Nephron progenitor cell (in vitro differentiated cells): Measurements from ENCODE around the gene SLC39A12.

Source experiments
- DNase-seq: peaks from one replicate; pipeline ENCODE4 v3.0.0; 2021
- H3K27ac Mint-ChIP-seq: 2 replicates; pipeline ENCODE4 v1.8.0; 2021; ENCODE audit warnings: mild to moderate bottlenecking, moderate library complexity, mixed read lengths
- H3K27me3 Mint-ChIP-seq: 2 replicates; pipeline ENCODE4 v1.8.0; 2021; ENCODE audit warnings: mild to moderate bottlenecking, low read depth, mixed read lengths; ENCODE audit not compliant: poor library complexity
- H3K36me3 Mint-ChIP-seq: 2 replicates; pipeline ENCODE4 v1.8.0; 2021; ENCODE audit warnings: low read depth, mixed read lengths
- H3K4me1 Mint-ChIP-seq: 2 replicates; pipeline ENCODE4 v1.8.0; 2021; ENCODE audit warnings: mixed read lengths
- H3K4me3 Mint-ChIP-seq: 2 replicates; pipeline ENCODE4 v1.8.0; 2021; ENCODE audit warnings: mild to moderate bottlenecking, moderate library complexity, mixed read lengths
- H3K9me3 Mint-ChIP-seq: 2 replicates; pipeline ENCODE4 v1.8.0; 2021; ENCODE audit warnings: mild to moderate bottlenecking, moderate library complexity, mixed read lengths
- TF ChIP-seq, protein P1 (sequence below): fragments of 200-600 bp; sonication (generic); IDR thresholded peaks from 2 replicates; pipeline ENCODE4 v1.5.0; 2021; ENCODE audit warnings: antibody characterized with exemption

SLC39A12 gene

DNA sequence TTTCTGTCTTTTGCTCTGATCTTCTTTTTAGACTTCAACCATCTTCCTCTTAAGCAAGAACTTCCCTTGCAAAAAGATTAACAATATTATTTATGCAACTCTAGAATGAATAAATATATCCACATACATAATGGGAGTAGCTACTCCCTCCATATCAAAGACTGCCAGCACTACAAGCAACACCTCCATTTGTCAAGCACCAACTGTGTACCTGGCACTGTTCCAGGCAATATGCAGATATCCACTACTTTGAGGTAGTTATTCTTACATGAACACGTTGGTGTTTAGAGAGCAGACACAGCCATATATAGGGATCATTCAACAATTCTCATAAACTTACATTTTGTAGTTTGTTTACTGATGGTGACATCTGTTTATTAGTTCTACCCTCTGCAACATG lies 104.9 kb downstream of the SLC39A12 start:
- Mint-ChIP-seq H3K27me3 (no peaks in the 10 kb centered on the region), H3K27ac (no peak overlapping the region), H3K36me3 (no peaks in the 10 kb centered on the region), H3K4me1 (peaks cover 6% of the 10 kb centered on the region), H3K4me3 (no peak overlapping the region), H3K9me3 (peaks cover 12% of the 10 kb centered on the region)
- DNase-seq: no peak
- TF ChIP-seq, protein P1, sequence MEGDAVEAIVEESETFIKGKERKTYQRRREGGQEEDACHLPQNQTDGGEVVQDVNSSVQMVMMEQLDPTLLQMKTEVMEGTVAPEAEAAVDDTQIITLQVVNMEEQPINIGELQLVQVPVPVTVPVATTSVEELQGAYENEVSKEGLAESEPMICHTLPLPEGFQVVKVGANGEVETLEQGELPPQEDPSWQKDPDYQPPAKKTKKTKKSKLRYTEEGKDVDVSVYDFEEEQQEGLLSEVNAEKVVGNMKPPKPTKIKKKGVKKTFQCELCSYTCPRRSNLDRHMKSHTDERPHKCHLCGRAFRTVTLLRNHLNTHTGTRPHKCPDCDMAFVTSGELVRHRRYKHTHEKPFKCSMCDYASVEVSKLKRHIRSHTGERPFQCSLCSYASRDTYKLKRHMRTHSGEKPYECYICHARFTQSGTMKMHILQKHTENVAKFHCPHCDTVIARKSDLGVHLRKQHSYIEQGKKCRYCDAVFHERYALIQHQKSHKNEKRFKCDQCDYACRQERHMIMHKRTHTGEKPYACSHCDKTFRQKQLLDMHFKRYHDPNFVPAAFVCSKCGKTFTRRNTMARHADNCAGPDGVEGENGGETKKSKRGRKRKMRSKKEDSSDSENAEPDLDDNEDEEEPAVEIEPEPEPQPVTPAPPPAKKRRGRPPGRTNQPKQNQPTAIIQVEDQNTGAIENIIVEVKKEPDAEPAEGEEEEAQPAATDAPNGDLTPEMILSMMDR: no peak

DNA sequence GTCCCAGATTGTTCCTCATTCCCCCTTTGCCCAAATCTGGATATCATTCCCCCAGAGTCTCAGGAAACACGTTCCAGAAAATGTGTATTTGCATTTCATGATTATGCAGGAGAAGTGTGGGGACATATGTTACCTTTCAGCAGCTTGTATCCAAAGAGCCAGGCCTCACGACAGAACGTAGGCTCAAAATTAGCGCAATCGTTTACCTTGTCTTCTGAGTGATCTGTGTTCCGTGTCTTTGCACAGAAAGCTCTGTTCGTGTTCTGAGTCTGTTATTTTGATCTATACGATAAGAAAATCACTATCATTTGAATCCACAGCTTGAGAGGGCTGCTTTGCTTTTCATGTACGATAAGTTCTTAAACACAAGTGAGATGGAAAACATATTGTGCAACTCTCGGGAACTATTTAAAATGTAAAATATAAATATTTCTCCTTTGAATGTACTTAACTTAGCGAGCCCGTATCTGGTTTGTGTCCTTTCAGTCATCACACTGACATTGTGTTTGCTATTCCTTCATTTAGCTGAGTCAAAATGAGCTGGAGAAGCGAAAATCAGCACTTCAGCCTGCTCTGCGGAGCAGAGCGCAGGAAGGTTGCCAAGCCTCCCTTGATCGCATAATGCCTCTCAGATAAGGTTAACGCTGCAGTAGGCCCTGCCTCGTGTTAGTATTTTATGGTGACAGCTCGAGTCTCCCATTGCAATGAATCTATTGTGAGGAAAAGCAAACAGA lies 108.3 kb downstream of the SLC39A12 start:
- DNase-seq: no peak
- Mint-ChIP-seq H3K27ac (no peak overlapping the region), H3K27me3 (no peaks in the 10 kb centered on the region), H3K9me3 (peaks cover 3% of the 10 kb centered on the region), H3K36me3 (no peaks in the 10 kb centered on the region), H3K4me1 (peaks cover 6% of the 10 kb centered on the region), H3K4me3 (no peak overlapping the region)
- TF ChIP-seq, protein P1: no peak

DNA sequence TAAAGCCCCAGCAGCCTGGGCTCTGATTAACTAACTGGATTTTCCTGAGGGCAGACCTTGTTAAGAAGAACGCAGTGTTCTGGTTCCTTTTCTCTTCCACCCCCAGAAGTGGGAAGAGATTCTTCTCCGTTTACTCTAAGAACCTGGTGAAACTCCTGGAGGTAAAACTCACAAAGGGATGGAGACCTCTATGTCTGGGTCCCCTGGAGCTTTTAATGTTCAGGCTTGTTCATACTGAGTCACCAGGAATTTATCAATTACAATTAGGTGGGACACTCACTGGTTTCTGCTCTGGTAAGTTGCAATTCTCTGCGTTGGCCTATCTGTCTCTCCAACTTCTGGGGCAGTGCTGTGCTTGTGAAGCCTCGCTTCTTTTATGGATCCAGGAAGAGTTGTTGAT lies 115.2 kb downstream of the SLC39A12 start:
- H3K27ac Mint-ChIP-seq: no peak overlapping the region
- TF ChIP-seq, protein P1: no peak
- peaks cover 3% of the 10 kb centered on the region for H3K9me3 Mint-ChIP-seq
- H3K4me3 Mint-ChIP-seq: no peak overlapping the region
- no peaks in the 10 kb centered on the region for H3K36me3 Mint-ChIP-seq
- H3K4me1 Mint-ChIP-seq: no peaks in the 10 kb centered on the region
- H3K27me3 Mint-ChIP-seq: no peaks in the 10 kb centered on the region
- DNase-seq: no peak

DNA sequence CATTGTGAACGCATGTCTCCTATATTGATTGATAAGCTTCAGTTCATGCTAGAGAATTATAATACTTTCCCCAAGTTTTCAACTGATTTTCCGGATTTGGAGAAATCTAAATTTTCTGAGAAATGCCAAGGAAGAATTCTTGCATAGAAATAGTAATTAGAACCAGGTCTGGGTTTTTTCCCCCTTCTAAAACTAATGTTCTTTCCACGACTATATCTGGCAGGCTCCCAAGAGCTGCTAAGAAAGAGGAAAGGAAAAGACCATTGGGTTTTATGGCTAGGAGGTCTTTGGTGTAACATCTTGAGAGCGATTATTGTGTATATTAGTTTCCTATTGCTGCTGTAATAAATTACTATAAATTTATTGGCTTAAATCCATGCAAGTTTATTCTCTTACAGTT lies 116.7 kb downstream of the SLC39A12 start:
- Mint-ChIP-seq H3K4me1 (no peaks in the 10 kb centered on the region), H3K9me3 (peaks cover 3% of the 10 kb centered on the region), H3K27ac (no peak overlapping the region), H3K27me3 (no peaks in the 10 kb centered on the region), H3K36me3 (no peaks in the 10 kb centered on the region), H3K4me3 (no peak overlapping the region)
- TF ChIP-seq, protein P1: no peak
- no peak for DNase-seq

DNA sequence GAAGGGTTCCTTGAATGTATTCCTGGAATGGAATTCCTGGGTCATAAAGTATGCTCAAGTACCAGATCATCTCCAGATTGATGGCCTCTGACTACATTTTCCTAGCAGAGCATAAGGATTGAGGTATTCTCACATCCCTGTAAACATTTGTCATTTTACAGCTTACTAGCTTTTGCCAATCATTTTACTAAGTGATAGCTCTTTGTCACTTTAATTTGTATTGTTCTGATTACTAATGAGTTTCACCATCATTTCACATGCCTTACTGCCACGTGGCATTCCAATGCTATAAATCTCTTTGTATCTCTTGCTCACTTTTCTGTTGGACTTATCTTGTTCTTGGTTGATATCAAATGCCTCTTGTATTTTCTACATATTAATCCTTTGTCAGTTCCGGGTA lies 119.9 kb downstream of the SLC39A12 start:
- TF ChIP-seq, protein P1: no peak
- no peak for DNase-seq
- H3K4me1 Mint-ChIP-seq: no peaks in the 10 kb centered on the region
- peaks cover 4% of the 10 kb centered on the region for H3K27me3 Mint-ChIP-seq
- peaks cover 3% of the 10 kb centered on the region for H3K9me3 Mint-ChIP-seq
- no peak overlapping the region for H3K27ac Mint-ChIP-seq
- no peak overlapping the region for H3K4me3 Mint-ChIP-seq
- H3K36me3 Mint-ChIP-seq: no peaks in the 10 kb centered on the region

DNA sequence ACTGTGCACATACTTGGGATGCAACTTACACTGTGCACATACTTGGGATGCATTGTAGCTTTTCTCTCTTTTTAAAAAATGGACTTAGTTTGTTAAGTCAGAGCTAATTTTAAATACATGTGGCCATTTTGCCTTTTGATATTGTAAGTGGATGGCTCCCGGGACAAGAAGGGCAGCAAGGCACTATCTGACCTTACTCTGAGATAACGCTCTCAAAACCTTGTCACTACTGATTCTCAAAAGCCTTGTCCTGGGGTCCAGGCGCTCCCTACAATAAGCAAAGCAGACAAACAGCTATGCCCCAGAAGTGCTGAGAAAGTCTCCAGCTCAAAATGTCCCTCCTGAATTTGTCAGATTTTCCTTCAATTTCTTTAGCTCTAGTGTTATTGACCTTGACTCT lies 121.6 kb downstream of the SLC39A12 start:
- peaks cover 4% of the 10 kb centered on the region for H3K27me3 Mint-ChIP-seq
- no peak overlapping the region for H3K27ac Mint-ChIP-seq
- no peaks in the 10 kb centered on the region for H3K4me1 Mint-ChIP-seq

More for the DNA sequence above, 121.6 kb downstream of the SLC39A12 start:
- Mint-ChIP-seq H3K4me3 (no peak overlapping the region), H3K9me3 (peaks cover 3% of the 10 kb centered on the region), H3K36me3 (no peaks in the 10 kb centered on the region)
- TF ChIP-seq, protein P1: no peak
- no peak for DNase-seq
